Effector memory CD8-positive, alpha-beta T cell (primary cell): ENCODE results near the gene ARSD.
"Not testable (repeated sequence)": the region's sequence is repeated elsewhere in the genome, so short reads cannot be mapped to it uniquely, and the experiment has no call there.

Experiments used
- ATAC-seq: fragments of 150-1000 bp; cut with Tn5 transposase; replicated peaks from 2 replicates; pipeline ENCODE4 v1.10.0; 2021; ENCODE audit warnings: mild to moderate bottlenecking, moderate library complexity
- DNase-seq, 3 experiments: peaks; one replicate each; pipeline ENCODE4 v3.0.0; 2021
- H3K27ac Mint-ChIP-seq, 2 donors: one replicate each; pipeline ENCODE4 v1.8.0; 2022; ENCODE audit warnings: mild to moderate bottlenecking in 2 of 2, mixed read lengths in 2 of 2, moderate library complexity in 2 of 2
- H3K27me3 Mint-ChIP-seq, 2 donors: one replicate each; pipeline ENCODE4 v1.8.0; 2022; ENCODE audit warnings: mixed read lengths in 2 of 2
- H3K36me3 Mint-ChIP-seq: one replicate; pipeline ENCODE4 v1.8.0; 2022; ENCODE audit warnings: mild to moderate bottlenecking, moderate library complexity, mixed read lengths; ENCODE audit not compliant: insufficient read depth
- H3K4me1 Mint-ChIP-seq, 2 donors: one replicate each; pipeline ENCODE4 v1.8.0; 2022; ENCODE audit warnings: low read depth in 2 of 2, mixed read lengths in 2 of 2
- H3K4me3 Mint-ChIP-seq, 2 donors: one replicate each; pipeline ENCODE4 v1.8.0; 2022; ENCODE audit warnings: mild to moderate bottlenecking in 2 of 2, mixed read lengths in 2 of 2, moderate library complexity in 2 of 2
- H3K9me3 Mint-ChIP-seq, 2 donors: one replicate each; pipeline ENCODE4 v1.8.0; 2022; ENCODE audit warnings: mixed read lengths in 2 of 2

ARSD gene

DNA sequence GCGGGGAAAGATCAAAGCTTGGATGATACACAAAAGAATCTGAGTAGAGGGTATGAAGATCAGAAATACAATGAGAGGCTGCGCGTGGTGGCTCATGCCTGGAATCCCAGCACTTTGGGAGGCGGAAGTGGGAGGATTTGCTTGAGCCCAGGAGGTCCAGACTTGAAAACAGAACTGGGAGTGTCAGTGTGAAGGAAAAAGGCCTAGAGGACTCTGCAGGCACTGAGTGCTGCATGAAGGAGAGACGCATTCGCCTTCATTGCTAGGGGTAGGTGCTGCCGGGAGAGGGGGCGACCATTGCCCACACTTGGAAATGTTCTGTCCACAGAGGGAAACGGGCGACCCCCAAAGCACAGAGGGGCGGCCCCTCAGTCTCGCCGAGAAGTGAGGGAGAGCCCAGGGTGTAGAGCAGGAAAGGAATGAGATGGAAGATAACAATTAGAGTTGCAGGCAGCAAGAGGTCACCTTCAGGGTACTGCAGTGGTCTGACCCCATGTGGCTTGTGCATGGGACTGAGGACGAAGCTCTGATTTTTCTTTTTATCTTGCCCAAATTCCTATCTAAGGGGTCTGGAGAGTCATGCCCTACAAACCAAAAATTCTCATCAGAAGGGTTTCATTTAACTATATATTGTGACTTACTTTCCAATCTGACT is 31.8 kb upstream of the ARSD start:
- H3K27me3 Mint-ChIP-seq: peaks cover 0 to 3% of the 10 kb centered on the region in 2 donors
- ATAC-seq (no peak), DNase-seq (no peak)
- H3K27ac Mint-ChIP-seq: no peak overlapping the region
- no peaks in the 10 kb centered on the region for H3K36me3 Mint-ChIP-seq
- H3K4me1 Mint-ChIP-seq: no peaks in the 10 kb centered on the region
- no peak overlapping the region for H3K4me3 Mint-ChIP-seq
- H3K9me3 Mint-ChIP-seq: no peaks in the 10 kb centered on the region

DNA sequence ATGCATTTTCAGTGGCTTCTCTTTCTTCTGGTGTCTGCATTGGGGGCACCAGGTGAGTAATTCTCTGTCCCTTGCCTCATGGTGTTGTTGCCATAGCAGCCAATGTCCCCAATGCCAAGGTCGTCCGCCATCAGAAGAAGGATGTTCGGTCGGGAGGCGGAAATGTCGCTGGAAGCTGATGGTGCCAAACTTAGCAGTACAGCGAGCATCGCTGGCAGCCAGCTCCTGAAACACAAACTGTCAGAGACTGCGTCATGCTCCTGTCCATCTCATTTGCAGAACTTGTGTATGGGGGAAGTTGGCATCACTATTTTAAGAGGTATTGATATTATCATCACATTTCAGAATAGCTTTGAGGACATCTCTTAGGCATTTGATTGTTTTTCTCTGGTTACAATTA is 29.1 kb upstream of the ARSD start:
- DNase-seq (no peak), ATAC-seq (no peak)
- peaks cover 0 to 11% of the 10 kb centered on the region in 2 donors for H3K27me3 Mint-ChIP-seq
- H3K9me3 Mint-ChIP-seq: no peaks in the 10 kb centered on the region
- H3K36me3 Mint-ChIP-seq: no peaks in the 10 kb centered on the region
- H3K4me3 Mint-ChIP-seq: no peak overlapping the region
- no peak overlapping the region for H3K27ac Mint-ChIP-seq
- no peaks in the 10 kb centered on the region for H3K4me1 Mint-ChIP-seq

DNA sequence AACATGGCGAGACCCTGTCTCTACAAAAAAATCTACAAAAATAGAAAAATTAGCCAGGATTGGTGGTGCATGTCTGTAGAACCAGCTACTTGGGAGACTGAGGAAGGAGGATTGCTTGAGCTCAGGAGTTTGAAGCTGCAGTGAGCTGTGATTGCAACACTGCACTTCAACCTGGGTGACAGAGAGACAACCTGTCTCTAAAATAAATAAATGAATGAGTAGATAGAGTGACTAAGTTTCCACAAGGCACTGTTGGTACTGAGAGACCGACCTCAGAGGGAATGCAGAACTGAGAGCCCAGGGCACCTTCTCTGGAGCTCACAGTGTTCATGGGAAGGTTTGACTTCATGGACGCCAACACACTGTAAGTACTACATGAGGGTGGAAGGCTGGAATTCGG is 26.7 kb upstream of the ARSD start:
- Mint-ChIP-seq H3K9me3 (no peaks in the 10 kb centered on the region), H3K27ac (no peak overlapping the region), H3K4me3 (no peak overlapping the region), H3K4me1 (no peaks in the 10 kb centered on the region), H3K36me3 (no peaks in the 10 kb centered on the region), H3K27me3 (peaks cover 0 to 11% of the 10 kb centered on the region in 2 donors)
- ATAC-seq (no peak), DNase-seq (no peak)

- no peak overlapping the region for H3K4me3 Mint-ChIP-seq
- H3K27me3 Mint-ChIP-seq: peaks cover 0 to 11% of the 10 kb centered on the region in 2 donors
- DNase-seq (no peak), ATAC-seq (no peak)
- no peaks in the 10 kb centered on the region for H3K36me3 Mint-ChIP-seq
- no peaks in the 10 kb centered on the region for H3K4me1 Mint-ChIP-seq
- H3K9me3 Mint-ChIP-seq: no peaks in the 10 kb centered on the region
- H3K27ac Mint-ChIP-seq: no peak overlapping the region
Observed at GRCh38 chrX:2955281-2955680, 26.1 kb upstream of the ARSD start.

- Mint-ChIP-seq H3K27ac (no peak overlapping the region), H3K4me3 (no peak overlapping the region), H3K36me3 (no peaks in the 10 kb centered on the region), H3K4me1 (no peaks in the 10 kb centered on the region), H3K27me3 (peaks cover 0 to 11% of the 10 kb centered on the region in 2 donors), H3K9me3 (no peaks in the 10 kb centered on the region)
- DNase-seq (no peak), ATAC-seq (no peak)
Observed at GRCh38 chrX:2954541-2954940, 25.4 kb upstream of the ARSD start.

DNA sequence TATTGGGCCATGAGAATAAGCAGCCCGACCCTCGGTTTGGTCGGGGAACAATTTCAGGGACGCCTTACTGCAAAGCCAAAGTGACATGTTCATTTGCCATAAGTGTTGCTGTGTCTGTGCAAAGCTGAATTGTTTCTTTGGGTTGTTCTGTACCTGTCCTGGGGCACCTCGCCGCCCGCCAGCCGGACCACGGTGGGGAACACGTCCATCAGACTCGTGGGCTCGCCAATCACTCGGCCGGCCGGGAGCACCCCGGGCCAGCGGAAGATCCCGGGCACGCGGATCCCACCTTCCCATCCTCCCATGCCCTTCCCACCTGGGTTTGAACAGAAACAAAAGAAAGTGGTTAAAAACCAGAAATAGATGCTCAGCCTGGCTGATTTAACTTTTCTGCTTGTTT is 8.8 kb upstream of the ARSD start:
- not testable (repeated sequence) for H3K36me3 Mint-ChIP-seq, DNase-seq, H3K27me3 Mint-ChIP-seq, H3K9me3 Mint-ChIP-seq, ATAC-seq, H3K4me3 Mint-ChIP-seq, H3K27ac Mint-ChIP-seq, H3K4me1 Mint-ChIP-seq

DNA sequence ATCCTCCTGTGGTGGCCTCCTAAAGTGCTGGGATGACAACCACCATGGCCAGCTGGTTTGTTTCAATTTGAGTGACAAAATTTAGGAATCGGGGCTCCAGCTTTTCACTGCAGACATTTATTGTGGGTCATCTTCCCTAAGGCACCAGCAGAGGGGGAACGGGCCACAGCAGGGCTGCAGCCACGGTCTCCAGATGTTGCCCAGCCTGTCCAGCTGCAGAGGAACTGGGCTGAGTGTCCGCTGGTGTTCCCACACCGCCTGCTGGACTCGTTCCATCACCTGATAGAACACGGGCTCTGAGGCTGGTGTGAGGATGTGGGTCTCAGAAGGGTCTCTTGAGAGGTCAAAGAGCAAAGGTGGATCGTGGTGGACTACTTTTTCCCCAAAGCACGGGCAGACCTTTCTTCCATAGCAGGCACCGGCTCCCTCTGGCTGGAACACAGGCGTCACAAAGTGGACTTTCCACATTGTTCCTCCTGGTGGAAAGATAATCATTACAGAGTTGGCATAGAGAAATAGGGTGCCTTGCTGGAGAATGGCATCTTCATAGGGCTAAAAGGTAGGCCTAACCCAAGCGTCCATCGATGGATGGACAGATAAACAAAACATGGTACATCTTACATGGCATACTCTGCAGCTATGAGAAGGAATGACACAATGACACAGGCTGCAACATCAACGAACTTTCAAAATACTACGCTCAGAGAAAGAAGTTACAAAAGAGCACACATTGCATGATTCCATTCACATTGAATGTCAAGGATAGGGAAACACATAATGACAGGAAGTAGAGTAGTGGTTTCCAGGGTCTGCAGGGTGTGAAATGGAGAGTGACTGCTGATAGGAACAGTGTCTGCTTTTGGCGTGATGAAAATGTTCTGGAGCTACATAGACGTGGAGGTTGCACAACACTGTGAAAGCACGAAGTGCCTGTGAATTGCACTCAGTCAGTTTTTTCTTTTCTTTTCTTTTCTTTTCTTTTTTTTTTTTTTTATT is 5.9 kb upstream of the ARSD start:
- DNase-seq (no peak), ATAC-seq (no peak)
- Mint-ChIP-seq H3K4me3 (no peak overlapping the region), H3K4me1 (peaks cover 0 to 4% of the 10 kb centered on the region in 2 donors), H3K27me3 (peaks cover 0 to 9% of the 10 kb centered on the region in 2 donors), H3K9me3 (no peaks in the 10 kb centered on the region), H3K27ac (no peak overlapping the region), H3K36me3 (no peaks in the 10 kb centered on the region)

GRCh38 chrX:2933125-2933900 is 4.2 kb upstream of the ARSD start:
- ATAC-seq (no peak), DNase-seq (no peak)
- Mint-ChIP-seq H3K4me3 (no peak overlapping the region), H3K4me1 (peaks cover 0 to 4% of the 10 kb centered on the region in 2 donors), H3K36me3 (no peaks in the 10 kb centered on the region), H3K9me3 (no peaks in the 10 kb centered on the region), H3K27ac (no peak overlapping the region), H3K27me3 (peaks cover 0 to 9% of the 10 kb centered on the region in 2 donors)

- no peak overlapping the region for H3K27ac Mint-ChIP-seq
- no peaks in the 10 kb centered on the region for H3K36me3 Mint-ChIP-seq
- no peak for DNase-seq
- H3K27me3 Mint-ChIP-seq: peaks cover 0 to 9% of the 10 kb centered on the region in 2 donors
- ATAC-seq: no peak
- peaks cover 0 to 4% of the 10 kb centered on the region in 2 donors for H3K4me1 Mint-ChIP-seq
- no peak overlapping the region for H3K4me3 Mint-ChIP-seq
- H3K9me3 Mint-ChIP-seq: no peaks in the 10 kb centered on the region
Observed at GRCh38 chrX:2931612-2932011, 2.5 kb upstream of the ARSD start.

DNA sequence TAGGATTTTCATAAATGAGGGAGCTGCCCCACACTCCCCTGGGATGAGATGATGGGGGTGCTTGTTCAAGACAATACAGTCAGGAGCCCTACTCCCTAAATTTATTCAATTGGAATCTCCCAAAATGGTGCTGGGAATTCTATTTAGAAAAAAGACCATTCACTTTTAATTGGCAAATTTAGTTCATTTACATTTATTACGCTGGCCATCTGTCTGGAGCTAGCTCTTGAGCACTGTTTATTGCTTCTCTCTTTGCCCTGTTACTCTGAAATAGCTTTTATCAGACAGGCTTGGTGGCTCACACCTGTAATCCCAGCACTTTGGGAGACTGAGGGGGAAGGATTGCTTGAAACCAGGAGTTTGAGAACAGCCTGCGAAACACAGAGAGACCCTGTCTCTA is 2.0 kb upstream of the ARSD start:
- Mint-ChIP-seq H3K36me3 (no peaks in the 10 kb centered on the region), H3K27me3 (peaks cover 0 to 9% of the 10 kb centered on the region in 2 donors), H3K4me3 (no peak overlapping the region), H3K9me3 (no peaks in the 10 kb centered on the region), H3K27ac (no peak overlapping the region), H3K4me1 (peaks cover 0 to 4% of the 10 kb centered on the region in 2 donors)
- ATAC-seq: no peak
- no peak for DNase-seq

- ATAC-seq (no peak), DNase-seq (no peak)
- peak overlapping the region; percentile 81 to 84 for H3K4me3 Mint-ChIP-seq
- H3K4me1 Mint-ChIP-seq: peaks cover 0 to 4% of the 10 kb centered on the region in 2 donors
- H3K9me3 Mint-ChIP-seq: no peaks in the 10 kb centered on the region
- no peaks in the 10 kb centered on the region for H3K27me3 Mint-ChIP-seq
- peak overlapping the region; percentile 51 to 78 for H3K27ac Mint-ChIP-seq
- H3K36me3 Mint-ChIP-seq: no peaks in the 10 kb centered on the region
Observed at GRCh38 chrX:2928191-2928582, 952 bp downstream of the ARSD start.

DNA sequence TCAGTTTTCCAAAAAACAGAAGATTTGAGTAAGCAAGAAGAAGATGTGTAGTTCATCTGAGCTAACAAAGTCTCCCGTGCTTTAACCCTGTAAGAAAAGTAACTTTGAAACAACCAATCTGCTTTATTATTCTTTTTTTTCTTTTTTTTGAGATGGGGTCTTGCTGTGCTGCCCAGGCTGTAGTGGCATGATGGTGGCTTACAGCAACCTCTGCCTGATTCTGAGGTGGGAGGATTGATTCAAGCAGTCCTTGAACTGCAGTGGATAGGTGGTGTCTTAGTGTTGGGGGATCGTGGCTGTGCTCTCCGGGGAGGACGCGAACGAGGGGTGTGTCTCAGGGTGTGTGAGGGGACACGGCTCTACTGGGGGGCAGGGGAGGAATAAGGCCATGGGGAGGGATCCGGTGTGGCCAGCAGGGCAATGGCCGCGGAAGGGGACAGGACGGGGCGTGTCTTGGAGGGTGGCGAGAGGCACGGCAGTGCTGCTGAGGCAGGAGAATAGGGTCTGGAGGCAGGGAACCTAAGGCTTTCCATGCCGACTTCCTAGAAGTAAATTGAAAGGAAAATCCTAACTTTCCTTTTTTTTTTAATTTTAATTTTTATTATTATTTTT is 2.4 kb downstream of the ARSD start:
- Mint-ChIP-seq H3K27ac (peak overlapping the region in 1 of 2 donors; percentile 84), H3K4me3 (peak overlapping the region in 1 of 2 donors; percentile 22)

GRCh38 chrX:2926255-2926654 is 2.9 kb downstream of the ARSD start:
- not testable (repeated sequence) for H3K4me1 Mint-ChIP-seq, H3K4me3 Mint-ChIP-seq, DNase-seq, ATAC-seq, H3K27me3 Mint-ChIP-seq, H3K9me3 Mint-ChIP-seq, H3K36me3 Mint-ChIP-seq
- peak overlapping the region in 1 of 2 donors; percentile 84 for H3K27ac Mint-ChIP-seq

More for the DNA sequence above, 2.4 kb downstream of the ARSD start:
- Mint-ChIP-seq H3K4me1 (peaks cover 0 to 4% of the 10 kb centered on the region in 2 donors), H3K27me3 (no peaks in the 10 kb centered on the region), H3K36me3 (no peaks in the 10 kb centered on the region), H3K9me3 (no peaks in the 10 kb centered on the region)
- ATAC-seq (no peak), DNase-seq (no peak)
